ENCODE results near the gene TMEM95. TPM values are rescaled to one million over a fixed set of nuclear protein-coding genes. Genes with fewer than 3 reads are reported as not detected.

TMEM95 gene
- total RNA-seq, 2 donors from 2014 or later: not detected

DNA sequence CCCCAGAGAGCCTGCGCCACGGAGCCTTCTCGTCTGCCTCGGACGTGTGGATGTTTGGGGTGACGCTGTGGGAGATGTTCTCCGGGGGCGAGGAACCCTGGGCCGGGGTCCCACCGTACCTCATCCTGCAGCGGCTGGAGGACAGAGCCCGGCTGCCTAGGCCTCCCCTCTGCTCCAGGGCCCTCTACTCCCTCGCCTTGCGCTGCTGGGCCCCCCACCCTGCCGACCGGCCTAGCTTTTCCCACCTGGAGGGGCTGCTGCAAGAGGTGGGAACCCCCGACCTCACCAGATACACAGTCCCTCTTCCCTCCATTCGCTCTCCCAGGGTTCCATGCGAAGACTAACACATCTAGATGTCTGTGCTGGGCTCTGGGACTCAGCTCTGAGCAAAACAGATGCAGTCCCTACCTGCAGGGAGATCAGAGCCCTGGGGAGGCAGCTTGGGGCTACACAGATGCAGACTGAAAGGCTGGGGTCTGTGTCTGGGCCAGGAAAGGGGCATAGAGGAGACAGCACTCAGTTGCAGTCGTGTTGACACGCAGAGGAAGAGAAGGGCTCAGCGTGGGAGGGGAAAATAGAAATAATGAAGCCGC is 29.6 kb downstream of the TMEM95 start:
- peaks cover 21% of the 10 kb centered on the region in 2 donors for H3K27me3 Mint-ChIP-seq
- peaks cover 0 to 5% of the 10 kb centered on the region in 2 donors for H3K4me1 Mint-ChIP-seq (ENCODE audit: low read depth in 2 of 2)
- no peak overlapping the region for H3K27ac Mint-ChIP-seq
- peak overlapping the region; percentile 22 for H3K4me3 Mint-ChIP-seq
- DNase-seq (ENCODE audit: low spot score): no peak
- no peaks in the 10 kb centered on the region for H3K9me3 Mint-ChIP-seq
- H3K36me3 Mint-ChIP-seq: no peaks in the 10 kb centered on the region
- no peak for ATAC-seq

DNA sequence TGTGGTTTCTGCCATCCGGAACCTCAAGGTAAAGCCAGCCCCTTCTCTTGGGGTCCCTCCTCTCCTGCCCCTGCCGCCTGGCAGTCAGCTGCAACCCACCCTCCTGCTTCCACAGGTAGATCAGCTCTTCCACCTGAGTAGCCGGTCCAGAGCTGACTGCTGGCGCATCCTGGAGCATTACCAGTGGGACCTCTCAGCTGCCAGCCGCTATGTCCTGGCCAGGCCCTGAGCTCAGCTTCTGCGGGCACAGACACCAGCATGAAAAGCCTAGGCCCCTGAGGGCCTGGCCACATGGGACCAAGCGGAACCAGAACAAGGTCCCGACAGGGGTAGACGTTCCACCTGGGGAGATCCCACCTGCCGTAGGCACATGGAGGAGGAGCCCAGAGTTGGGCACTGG is 33.9 kb downstream of the TMEM95 start:
- H3K27ac Mint-ChIP-seq: no peak overlapping the region
- H3K27me3 Mint-ChIP-seq: no peaks in the 10 kb centered on the region
- no peaks in the 10 kb centered on the region for H3K36me3 Mint-ChIP-seq
- peaks cover 4 to 8% of the 10 kb centered on the region in 2 donors for H3K4me1 Mint-ChIP-seq (ENCODE audit: low read depth in 2 of 2)
- DNase-seq (ENCODE audit: low spot score): no peak
- ATAC-seq: no peak
- H3K4me3 Mint-ChIP-seq: no peak overlapping the region
- no peaks in the 10 kb centered on the region for H3K9me3 Mint-ChIP-seq

DNA sequence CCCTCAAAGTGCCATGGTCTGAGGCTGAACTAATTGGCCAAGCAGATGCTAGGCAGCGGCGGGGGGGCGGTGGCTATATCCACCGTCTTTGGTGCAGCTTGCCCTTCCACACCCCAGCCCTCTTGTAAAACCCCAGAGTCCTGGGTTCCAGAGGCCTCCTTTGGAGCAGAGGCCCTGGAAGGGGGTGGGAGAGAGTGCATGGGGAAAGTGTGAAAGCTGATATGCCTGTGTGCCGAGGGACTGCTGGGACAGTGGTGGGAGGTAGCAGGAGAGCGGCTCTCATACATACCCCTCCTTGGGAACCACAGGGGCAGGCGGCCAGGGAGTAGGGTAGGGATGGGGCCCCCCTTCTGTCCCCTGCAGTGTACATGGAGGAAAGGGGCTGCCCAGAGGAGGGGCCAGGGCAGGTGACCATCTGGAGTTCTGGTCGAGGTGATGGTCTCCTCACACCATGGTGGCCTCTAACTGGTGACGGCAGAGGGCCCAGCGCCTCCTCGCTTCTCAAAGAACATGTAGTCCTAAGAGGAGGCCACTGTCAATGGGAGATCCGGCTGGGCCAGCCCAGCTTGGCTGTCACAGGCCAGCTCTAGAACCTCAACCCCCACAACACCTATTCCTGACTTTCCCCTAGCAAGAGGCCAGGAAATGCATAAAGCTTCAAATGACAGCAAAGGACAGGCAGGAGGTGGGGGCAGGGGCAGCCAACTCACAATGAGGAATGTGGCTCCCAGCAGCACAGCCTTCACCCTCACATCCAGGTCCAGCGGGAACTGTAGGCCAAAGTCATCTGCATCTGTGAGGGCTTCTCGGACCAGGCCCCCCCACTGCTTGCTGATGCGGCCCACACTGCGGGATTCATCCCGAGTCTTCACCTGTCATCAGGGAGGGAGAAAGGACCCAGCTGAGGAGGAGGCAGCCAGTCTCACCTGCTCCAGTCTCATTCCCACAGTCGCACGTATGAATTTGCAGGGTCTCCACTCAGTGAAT is 35.3 kb downstream of the TMEM95 start:
- Mint-ChIP-seq H3K4me3 (no peak overlapping the region), H3K9me3 (no peaks in the 10 kb centered on the region), H3K27ac (no peak overlapping the region), H3K4me1 (ENCODE audit: low read depth in 2 of 2) (peaks cover 9 to 12% of the 10 kb centered on the region in 2 donors), H3K27me3 (no peaks in the 10 kb centered on the region), H3K36me3 (no peaks in the 10 kb centered on the region)
- DNase-seq (ENCODE audit: low spot score) (no peak), ATAC-seq (no peak)

DNA sequence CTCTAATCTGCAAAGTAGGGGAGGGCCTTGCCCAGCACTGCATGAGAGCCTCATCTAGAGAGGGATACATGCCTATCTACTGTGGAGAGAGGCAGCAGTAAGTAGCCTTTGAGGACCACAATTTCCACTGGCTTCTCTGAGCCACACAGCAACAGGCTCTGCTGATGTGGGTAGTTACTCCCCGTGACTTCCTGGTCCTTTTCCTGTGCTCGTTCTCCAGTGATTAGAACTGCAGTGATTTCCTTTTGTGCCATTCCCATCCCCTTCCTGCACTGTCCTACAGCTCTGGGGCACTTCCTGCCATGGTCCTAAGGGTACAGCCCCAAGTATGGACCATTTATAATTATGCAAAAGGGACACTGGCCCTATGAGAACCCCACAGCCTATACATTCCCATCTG is 36.4 kb downstream of the TMEM95 start:
- no peak for ATAC-seq
- H3K4me3 Mint-ChIP-seq: no peak overlapping the region
- no peaks in the 10 kb centered on the region for H3K27me3 Mint-ChIP-seq
- no peak overlapping the region for H3K27ac Mint-ChIP-seq
- H3K36me3 Mint-ChIP-seq: no peaks in the 10 kb centered on the region
- no peak for DNase-seq (ENCODE audit: low spot score)
- H3K9me3 Mint-ChIP-seq: no peaks in the 10 kb centered on the region
- peaks cover 10 to 12% of the 10 kb centered on the region in 2 donors for H3K4me1 Mint-ChIP-seq (ENCODE audit: low read depth in 2 of 2)

DNA sequence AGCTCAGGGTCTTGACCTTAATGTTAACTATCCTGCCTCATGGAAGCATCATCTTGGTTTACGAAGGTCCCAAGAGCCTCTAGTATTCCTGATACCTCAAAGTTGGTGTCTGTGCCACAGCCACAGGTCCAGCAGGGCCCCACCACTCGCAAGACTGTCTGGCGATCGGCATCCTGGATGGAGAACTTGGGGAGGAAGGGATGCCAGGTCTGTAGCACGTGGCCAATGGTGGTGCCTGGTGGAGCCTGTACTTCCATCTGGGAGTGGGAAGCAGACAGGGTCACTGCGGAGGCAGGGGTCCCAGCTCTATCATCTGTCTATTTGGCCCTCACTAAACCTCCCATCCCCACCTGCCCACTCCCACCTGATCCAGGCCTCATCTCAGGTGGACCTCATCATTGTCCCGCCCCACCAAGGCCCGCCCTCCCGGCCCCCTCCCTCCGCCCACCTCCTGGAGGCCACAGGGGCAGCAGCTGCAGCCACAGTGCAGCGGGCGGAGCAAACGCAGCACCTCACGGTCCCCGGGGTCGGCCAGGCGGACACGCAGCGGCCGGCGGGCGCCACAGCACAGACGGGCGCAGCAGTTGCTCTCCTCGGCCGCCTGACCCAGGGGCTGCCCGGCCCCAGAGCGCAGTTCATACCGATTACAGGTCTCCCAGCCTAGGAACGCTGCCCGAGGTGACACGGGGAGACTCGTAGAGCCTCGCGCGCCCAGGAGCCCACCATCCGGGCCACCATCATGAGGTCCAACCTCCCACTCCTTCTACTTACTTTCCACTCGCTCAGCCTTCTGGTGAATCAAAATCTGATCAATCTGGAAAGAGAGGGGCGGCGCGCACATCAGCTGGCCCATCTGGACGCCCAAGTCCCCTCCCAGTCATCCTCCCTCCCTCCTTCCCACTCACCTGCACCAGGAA is 38.0 kb downstream of the TMEM95 start:
- no peaks in the 10 kb centered on the region for H3K9me3 Mint-ChIP-seq
- H3K36me3 Mint-ChIP-seq: no peaks in the 10 kb centered on the region
- H3K27ac Mint-ChIP-seq: no peak overlapping the region
- no peak for DNase-seq (ENCODE audit: low spot score)
- peak overlapping the region; percentile 88 for H3K4me3 Mint-ChIP-seq
- H3K27me3 Mint-ChIP-seq: no peaks in the 10 kb centered on the region
- ATAC-seq: no peak
- peaks cover 10 to 12% of the 10 kb centered on the region in 2 donors for H3K4me1 Mint-ChIP-seq (ENCODE audit: low read depth in 2 of 2)

DNA sequence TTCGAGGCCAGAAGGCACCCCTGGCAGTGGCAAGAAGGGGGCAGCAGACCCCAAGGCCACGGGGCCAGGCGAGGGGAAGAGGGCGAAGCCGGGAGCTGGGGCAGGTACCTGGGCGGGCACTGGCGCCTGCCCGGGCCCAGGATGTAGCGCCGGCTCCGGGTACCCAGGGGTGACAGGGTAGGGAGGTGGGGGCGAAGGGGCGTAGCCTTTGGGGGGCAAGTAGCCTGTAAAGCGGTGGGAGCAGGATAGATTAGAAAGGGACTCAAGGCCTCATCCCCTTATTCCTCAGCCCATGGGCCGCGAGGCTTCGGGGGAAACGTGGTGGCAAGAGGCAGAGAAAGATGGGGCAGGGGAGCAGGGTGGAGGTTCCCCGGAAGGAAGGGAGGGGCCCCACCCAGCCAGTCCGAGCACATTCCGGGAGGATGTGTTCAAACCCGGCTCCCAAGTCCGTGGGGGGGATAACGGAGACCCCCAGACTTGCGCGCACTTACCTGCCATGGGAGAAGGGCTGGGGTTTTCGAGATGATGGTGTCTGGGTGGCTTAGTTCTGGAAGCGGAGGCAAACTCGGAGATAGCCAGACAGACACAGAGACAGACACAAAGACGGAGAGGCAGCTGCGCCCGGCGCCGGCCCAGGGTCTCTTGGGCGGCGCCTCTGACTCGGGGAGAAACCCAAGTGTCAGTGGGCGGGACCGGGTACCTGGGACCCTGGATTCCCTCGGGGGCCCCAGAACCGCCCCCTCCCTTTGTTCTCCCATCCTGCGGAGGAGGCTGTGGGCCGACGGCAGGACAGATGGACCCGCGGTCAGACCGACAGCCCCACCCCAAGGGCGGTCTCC is 38.9 kb downstream of the TMEM95 start:
- peak overlapping the region; percentile 43 to 70 for H3K27ac Mint-ChIP-seq
- H3K9me3 Mint-ChIP-seq: no peaks in the 10 kb centered on the region
- H3K36me3 Mint-ChIP-seq: no peaks in the 10 kb centered on the region
- peak overlapping the region; percentile 88 for H3K4me3 Mint-ChIP-seq
- H3K27me3 Mint-ChIP-seq: no peaks in the 10 kb centered on the region
- peaks cover 10 to 12% of the 10 kb centered on the region in 2 donors for H3K4me1 Mint-ChIP-seq (ENCODE audit: low read depth in 2 of 2)
- ATAC-seq: peak; percentile 54 to 59
- DNase-seq (ENCODE audit: low spot score): peak; percentile 68

DNA sequence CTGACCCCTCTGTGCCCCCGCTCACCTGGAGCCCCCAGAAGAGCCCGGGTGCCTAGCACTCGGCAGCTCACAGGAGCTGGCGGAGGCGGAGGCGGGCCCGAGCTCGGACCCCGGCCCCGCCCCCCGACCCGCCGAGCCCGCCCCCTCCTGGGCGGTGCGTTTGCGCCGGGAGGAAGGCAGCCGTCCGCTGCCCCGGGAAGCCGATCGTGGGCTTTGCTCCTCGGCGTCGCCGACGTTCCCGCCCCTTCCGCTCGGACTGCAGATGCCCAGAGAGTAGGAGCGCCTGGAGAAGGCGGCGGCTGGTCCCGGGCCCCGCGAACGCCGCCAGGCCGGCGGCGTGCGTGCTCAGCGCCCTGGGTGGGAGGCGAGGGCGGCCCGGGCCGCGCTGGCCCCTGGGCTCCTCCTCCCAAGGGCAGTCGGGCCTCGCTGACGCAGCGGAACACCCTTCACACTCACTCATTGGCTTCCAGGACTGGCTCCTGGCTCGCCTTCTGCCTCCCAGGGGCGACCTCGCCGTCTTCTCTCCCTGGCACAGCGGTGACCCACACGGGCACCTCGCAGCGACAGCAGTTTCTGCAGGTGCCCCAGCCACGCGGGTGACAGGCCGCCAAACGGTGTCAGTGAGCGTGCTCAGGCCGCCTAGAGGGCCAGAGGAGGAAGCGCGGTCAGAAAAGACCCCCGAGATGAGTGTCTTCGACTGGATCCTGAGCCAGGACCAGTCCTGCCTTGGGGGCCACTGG is 39.7 kb downstream of the TMEM95 start, which contains the start of gene PLSCR3:
Gene PLSCR3 (minus strand): TSS at position 74 of the 740 bp plus-strand sequence. CDS start 415 bp downstream, outside the sequence.
- no peaks in the 10 kb centered on the region for H3K9me3 Mint-ChIP-seq
- DNase-seq (ENCODE audit: low spot score): peak; percentile 90
- peak within 1 kb of the TSS; percentile 68 to 92 for H3K27ac Mint-ChIP-seq
- peak within 1 kb of the TSS; percentile 93 for H3K4me3 Mint-ChIP-seq
- H3K36me3 Mint-ChIP-seq: no peaks in the 10 kb centered on the region
- no peaks in the 10 kb centered on the region for H3K27me3 Mint-ChIP-seq
- H3K4me1 Mint-ChIP-seq (ENCODE audit: low read depth in 2 of 2): peaks cover 10 to 12% of the 10 kb centered on the region in 2 donors
- ATAC-seq: peak; percentile 94

DNA sequence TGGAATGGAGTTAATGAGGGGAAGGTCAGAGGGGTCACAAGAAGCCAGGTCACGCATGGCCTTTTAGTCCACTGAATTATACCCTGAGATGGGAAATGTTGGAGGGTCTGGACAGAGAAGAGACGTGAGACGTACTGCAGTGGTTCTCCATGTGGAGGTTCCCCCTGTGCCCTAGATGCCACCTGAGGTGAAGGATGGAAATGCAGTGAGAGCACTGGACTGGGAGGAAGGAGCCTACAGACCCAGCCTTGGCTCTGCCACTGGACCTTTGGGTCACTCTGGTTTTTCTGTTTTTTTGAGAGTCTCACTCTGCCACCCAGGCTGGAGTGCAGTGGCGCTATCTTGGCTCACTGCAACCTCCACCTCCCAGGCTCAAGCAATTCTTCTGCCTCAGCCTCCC is 41.2 kb downstream of the TMEM95 start:
- ATAC-seq (no peak), DNase-seq (ENCODE audit: low spot score) (no peak)
- peaks cover 10% of the 10 kb centered on the region in 2 donors for H3K4me1 Mint-ChIP-seq (ENCODE audit: low read depth in 2 of 2)
- H3K36me3 Mint-ChIP-seq: no peaks in the 10 kb centered on the region
- no peak overlapping the region for H3K4me3 Mint-ChIP-seq
- H3K27ac Mint-ChIP-seq: no peak overlapping the region
- H3K27me3 Mint-ChIP-seq: no peaks in the 10 kb centered on the region
- H3K9me3 Mint-ChIP-seq: no peaks in the 10 kb centered on the region

DNA sequence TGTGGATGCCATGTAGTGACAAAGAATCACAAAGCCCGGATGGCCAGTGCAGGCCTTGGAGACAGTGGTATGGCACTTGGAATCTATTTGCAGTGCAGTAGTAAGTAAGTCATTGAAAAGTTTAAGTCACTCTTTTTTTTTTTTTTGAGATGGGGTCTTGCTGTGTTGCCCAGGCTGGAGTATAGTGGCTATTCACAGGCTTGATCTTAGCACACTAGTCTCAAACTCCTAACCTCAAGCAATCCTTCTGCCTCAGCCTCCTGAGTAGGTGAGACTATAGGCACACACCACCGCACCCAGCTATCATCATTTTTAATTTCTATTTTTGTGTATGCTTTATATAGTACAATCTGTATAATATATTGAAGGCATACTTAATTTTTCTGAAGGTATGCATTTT is 43.7 kb downstream of the TMEM95 start:
- Mint-ChIP-seq H3K9me3 (no peaks in the 10 kb centered on the region), H3K4me3 (no peak overlapping the region), H3K36me3 (no peaks in the 10 kb centered on the region), H3K27ac (no peak overlapping the region), H3K4me1 (ENCODE audit: low read depth in 2 of 2) (peaks cover 11 to 13% of the 10 kb centered on the region in 2 donors), H3K27me3 (no peaks in the 10 kb centered on the region)
- DNase-seq (ENCODE audit: low spot score) (no peak), ATAC-seq (no peak)

DNA sequence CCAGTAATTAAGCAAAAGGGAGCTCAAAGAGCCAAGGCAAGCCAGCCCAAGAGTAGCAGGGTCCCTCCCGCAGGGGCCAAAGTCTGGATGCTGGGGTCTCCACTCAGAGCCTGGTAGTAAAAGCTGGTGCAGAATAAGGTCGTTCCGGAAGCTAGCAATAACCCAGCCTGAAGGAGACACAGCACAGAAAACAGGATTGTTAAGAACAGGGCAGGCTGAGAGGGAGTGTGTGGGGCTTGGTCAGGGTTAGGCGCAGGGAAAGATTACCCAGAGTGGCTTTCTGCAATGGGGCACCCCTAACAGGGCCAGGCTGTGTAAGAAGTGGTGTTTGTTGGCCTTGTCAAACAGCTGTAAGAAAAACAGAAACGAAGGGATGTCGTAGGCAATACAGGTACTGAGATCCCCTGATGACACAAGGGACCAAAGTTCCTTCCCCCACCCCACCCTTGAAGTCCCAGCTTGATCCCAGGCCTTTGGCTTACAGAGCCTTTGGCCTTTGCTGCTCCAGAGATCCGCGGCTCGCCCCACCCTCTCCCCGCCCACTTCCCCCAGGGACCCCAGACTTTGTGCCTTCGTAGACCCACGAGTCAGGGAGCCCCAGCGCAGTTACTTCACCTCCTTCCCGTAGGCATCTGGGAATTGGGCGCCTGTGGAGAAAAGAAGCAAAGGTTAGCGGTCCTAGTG is 48.2 kb downstream of the TMEM95 start:
- peak overlapping the region; percentile 87 for H3K4me3 Mint-ChIP-seq
- H3K27me3 Mint-ChIP-seq: peaks cover 8 to 10% of the 10 kb centered on the region in 2 donors
- peaks cover 13 to 21% of the 10 kb centered on the region in 2 donors for H3K4me1 Mint-ChIP-seq (ENCODE audit: low read depth in 2 of 2)
- ATAC-seq (no peak), DNase-seq (ENCODE audit: low spot score) (no peak)
- no peaks in the 10 kb centered on the region for H3K9me3 Mint-ChIP-seq
- H3K36me3 Mint-ChIP-seq: no peaks in the 10 kb centered on the region
- peak overlapping the region; percentile 79 to 93 for H3K27ac Mint-ChIP-seq

DNA sequence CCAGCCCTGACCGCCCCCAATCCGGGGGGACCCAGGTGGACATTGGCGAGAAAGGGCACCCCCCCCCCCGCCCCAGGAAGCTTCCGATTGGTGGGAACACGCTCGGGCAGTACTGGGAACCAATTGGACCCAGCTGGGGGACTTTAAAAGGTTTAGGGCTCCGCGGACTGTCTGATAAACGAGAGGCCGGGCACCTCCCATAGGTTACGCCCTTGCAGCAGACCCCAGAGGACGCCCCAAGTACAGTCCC is 48.7 kb downstream of the TMEM95 start:
- DNase-seq (ENCODE audit: low spot score): no peak
- ATAC-seq: no peak
- peak overlapping the region; percentile 79 to 93 for H3K27ac Mint-ChIP-seq
- no peaks in the 10 kb centered on the region for H3K9me3 Mint-ChIP-seq
- peaks cover 8 to 10% of the 10 kb centered on the region in 2 donors for H3K27me3 Mint-ChIP-seq
- H3K4me3 Mint-ChIP-seq: peak overlapping the region; percentile 87
- H3K36me3 Mint-ChIP-seq: no peaks in the 10 kb centered on the region
- peaks cover 13 to 21% of the 10 kb centered on the region in 2 donors for H3K4me1 Mint-ChIP-seq (ENCODE audit: low read depth in 2 of 2)
